ENCODE data around the gene SASH1.

SASH1 gene

GRCh38 chr6:148414836-148415235 lies 72.2 kb downstream of the SASH1 start:
- H2BK5ac ChIP-seq (ENCODE audit: low read length), result no peak overlapping the region
- H2BK15ac ChIP-seq (ENCODE audit: low read length), result no peak overlapping the region
- no peaks in the 10 kb centered on the region for H3K27me3 ChIP-seq (ENCODE audit: control insufficient read depth in 3 of 3, insufficient read depth in 3 of 3, low read depth in 1 of 3, low read length in 3 of 3)
- H3K27ac ChIP-seq (replicated peaks; ENCODE audit: low read length), result no peak overlapping the region
- H2AK5ac ChIP-seq (ENCODE audit: low read depth, low read length), result no peak overlapping the region
- DNase-seq (ENCODE audit: low spot score), result no peak
- no peak overlapping the region for H3K9ac ChIP-seq (ENCODE audit: low read depth, low read length, poor library complexity)
- no peaks in the 10 kb centered on the region for H3K36me3 ChIP-seq (replicated peaks in 1 of 2; ENCODE audit: control insufficient read depth in 2 of 2, insufficient read depth in 2 of 2, low read length in 2 of 2)
- no peak overlapping the region for H3K4me3 ChIP-seq (ENCODE audit: low read length in 2 of 2)
- H4K91ac ChIP-seq (ENCODE audit: low read depth, low read length, poor library complexity), result no peak overlapping the region
- no peak overlapping the region for H4K8ac ChIP-seq (ENCODE audit: low read depth, low read length)
- H3K79me1 ChIP-seq (ENCODE audit: low read depth, low read length), result no peaks in the 10 kb centered on the region
- H3K9me3 ChIP-seq (replicated peaks in 1 of 2; ENCODE audit: control insufficient read depth in 2 of 2, insufficient read depth in 1 of 2, low read depth in 1 of 2, low read length in 2 of 2), result no peaks in the 10 kb centered on the region
- no peak overlapping the region for H2AFZ ChIP-seq (ENCODE audit: low read length)
- no peak overlapping the region for H3K4me2 ChIP-seq (ENCODE audit: insufficient read depth, low read length, poor library complexity, severe bottlenecking)
- H3K4ac ChIP-seq (ENCODE audit: low read length), result no peak overlapping the region
- H3K23ac ChIP-seq (ENCODE audit: low read depth, low read length, poor library complexity), result no peak overlapping the region
- no peak overlapping the region for H2BK12ac ChIP-seq (ENCODE audit: low read length)
- H2BK120ac ChIP-seq (ENCODE audit: low read depth, low read length), result no peak overlapping the region
- WGBS, 2 donors (ENCODE audit: extremely low coverage in 2 of 2, insufficient read length in 2 of 2, insufficient replicate concordance in 1 of 2), result no CpG with 5 or more reads among the region's 3 CpGs
- no peak overlapping the region for H3K18ac ChIP-seq (ENCODE audit: low read length)
- peaks cover 0 to 3% of the 10 kb centered on the region in 2 donors for H3K4me1 ChIP-seq (ENCODE audit: control insufficient read depth in 2 of 2, insufficient read depth in 1 of 2, low read depth in 1 of 2, low read length in 2 of 2)
- H3K14ac ChIP-seq (ENCODE audit: low read length), result no peak overlapping the region

- Histone ChIP-seq H2AK5ac (ENCODE audit: low read depth, low read length) (no peak overlapping the region), H3K27ac (replicated peaks; ENCODE audit: low read length) (no peak overlapping the region)
Observed at GRCh38 chr6:148415511-148416260, 73.0 kb downstream of the SASH1 start.

GRCh38 chr6:148416330-148416965 lies 73.8 kb downstream of the SASH1 start:
- no CpG with 5 or more reads among the region's 7 CpGs for WGBS, 2 donors (ENCODE audit: extremely low coverage in 2 of 2, insufficient read length in 2 of 2, insufficient replicate concordance in 1 of 2)
- H2BK5ac ChIP-seq (ENCODE audit: low read length), result no peak overlapping the region

More at GRCh38 chr6:148415511-148416260, 73.0 kb downstream of the SASH1 start:
- Histone ChIP-seq H2BK15ac (ENCODE audit: low read length) (no peak overlapping the region), H3K4me3 (ENCODE audit: low read length in 2 of 2) (no peak overlapping the region), H2BK12ac (ENCODE audit: low read length) (no peak overlapping the region), H2BK120ac (ENCODE audit: low read depth, low read length) (no peak overlapping the region), H3K9me3 (replicated peaks in 1 of 2; ENCODE audit: control insufficient read depth in 2 of 2, insufficient read depth in 1 of 2, low read depth in 1 of 2, low read length in 2 of 2) (no peaks in the 10 kb centered on the region), H3K23ac (ENCODE audit: low read depth, low read length, poor library complexity) (no peak overlapping the region), H4K91ac (ENCODE audit: low read depth, low read length, poor library complexity) (no peak overlapping the region), H3K79me1 (ENCODE audit: low read depth, low read length) (no peaks in the 10 kb centered on the region), H3K14ac (ENCODE audit: low read length) (no peak overlapping the region), H4K8ac (ENCODE audit: low read depth, low read length) (no peak overlapping the region), H2AFZ (ENCODE audit: low read length) (no peak overlapping the region), H3K9ac (ENCODE audit: low read depth, low read length, poor library complexity) (no peak overlapping the region), H2BK5ac (ENCODE audit: low read length) (no peak overlapping the region), H3K36me3 (replicated peaks in 1 of 2; ENCODE audit: control insufficient read depth in 2 of 2, insufficient read depth in 2 of 2, low read length in 2 of 2) (no peaks in the 10 kb centered on the region), H3K4me1 (ENCODE audit: control insufficient read depth in 2 of 2, insufficient read depth in 1 of 2, low read depth in 1 of 2, low read length in 2 of 2) (peaks cover 0 to 3% of the 10 kb centered on the region in 2 donors), H3K27me3 (ENCODE audit: control insufficient read depth in 3 of 3, insufficient read depth in 3 of 3, low read depth in 1 of 3, low read length in 3 of 3) (no peaks in the 10 kb centered on the region), H3K4me2 (ENCODE audit: insufficient read depth, low read length, poor library complexity, severe bottlenecking) (no peak overlapping the region), H3K4ac (ENCODE audit: low read length) (no peak overlapping the region), H3K18ac (ENCODE audit: low read length) (no peak overlapping the region)
- WGBS, 2 donors (ENCODE audit: extremely low coverage in 2 of 2, insufficient read length in 2 of 2, insufficient replicate concordance in 1 of 2), result no CpG with 5 or more reads among the region's 4 CpGs
- no peak for DNase-seq (ENCODE audit: low spot score)

GRCh38 chr6:148417045-148417444 lies 74.4 kb downstream of the SASH1 start:
- Histone ChIP-seq H3K9ac (ENCODE audit: low read depth, low read length, poor library complexity) (no peak overlapping the region), H3K23ac (ENCODE audit: low read depth, low read length, poor library complexity) (no peak overlapping the region), H3K9me3 (replicated peaks in 1 of 2; ENCODE audit: control insufficient read depth in 2 of 2, insufficient read depth in 1 of 2, low read depth in 1 of 2, low read length in 2 of 2) (no peaks in the 10 kb centered on the region), H2AK5ac (ENCODE audit: low read depth, low read length) (no peak overlapping the region), H3K4me1 (ENCODE audit: control insufficient read depth in 2 of 2, insufficient read depth in 1 of 2, low read depth in 1 of 2, low read length in 2 of 2) (peaks cover 0 to 4% of the 10 kb centered on the region in 2 donors), H2BK15ac (ENCODE audit: low read length) (no peak overlapping the region), H2AFZ (ENCODE audit: low read length) (no peak overlapping the region), H2BK120ac (ENCODE audit: low read depth, low read length) (no peak overlapping the region), H3K79me1 (ENCODE audit: low read depth, low read length) (no peaks in the 10 kb centered on the region), H4K91ac (ENCODE audit: low read depth, low read length, poor library complexity) (no peak overlapping the region), H3K27ac (replicated peaks; ENCODE audit: low read length) (no peak overlapping the region), H3K18ac (ENCODE audit: low read length) (no peak overlapping the region), H3K4me2 (ENCODE audit: insufficient read depth, low read length, poor library complexity, severe bottlenecking) (no peak overlapping the region), H2BK5ac (ENCODE audit: low read length) (no peak overlapping the region), H4K8ac (ENCODE audit: low read depth, low read length) (no peak overlapping the region), H3K27me3 (ENCODE audit: control insufficient read depth in 3 of 3, insufficient read depth in 3 of 3, low read depth in 1 of 3, low read length in 3 of 3) (no peaks in the 10 kb centered on the region), H2BK12ac (ENCODE audit: low read length) (no peak overlapping the region), H3K14ac (ENCODE audit: low read length) (no peak overlapping the region), H3K36me3 (replicated peaks in 1 of 2; ENCODE audit: control insufficient read depth in 2 of 2, insufficient read depth in 2 of 2, low read length in 2 of 2) (no peaks in the 10 kb centered on the region), H3K4me3 (ENCODE audit: low read length in 2 of 2) (no peak overlapping the region), H3K4ac (ENCODE audit: low read length) (no peak overlapping the region)
- no peak for DNase-seq (ENCODE audit: low spot score)
- WGBS, 2 donors (ENCODE audit: extremely low coverage in 2 of 2, insufficient read length in 2 of 2, insufficient replicate concordance in 1 of 2), result no CpG with 5 or more reads among the region's 8 CpGs

More at GRCh38 chr6:148416330-148416965, 73.8 kb downstream of the SASH1 start:
- Histone ChIP-seq H3K27me3 (ENCODE audit: control insufficient read depth in 3 of 3, insufficient read depth in 3 of 3, low read depth in 1 of 3, low read length in 3 of 3) (no peaks in the 10 kb centered on the region), H3K4me3 (ENCODE audit: low read length in 2 of 2) (no peak overlapping the region), H3K18ac (ENCODE audit: low read length) (no peak overlapping the region), H3K27ac (replicated peaks; ENCODE audit: low read length) (no peak overlapping the region), H3K14ac (ENCODE audit: low read length) (no peak overlapping the region), H3K79me1 (ENCODE audit: low read depth, low read length) (no peaks in the 10 kb centered on the region), H3K4ac (ENCODE audit: low read length) (no peak overlapping the region), H2AK5ac (ENCODE audit: low read depth, low read length) (no peak overlapping the region), H2BK120ac (ENCODE audit: low read depth, low read length) (no peak overlapping the region), H4K8ac (ENCODE audit: low read depth, low read length) (no peak overlapping the region), H3K36me3 (replicated peaks in 1 of 2; ENCODE audit: control insufficient read depth in 2 of 2, insufficient read depth in 2 of 2, low read length in 2 of 2) (no peaks in the 10 kb centered on the region), H3K9ac (ENCODE audit: low read depth, low read length, poor library complexity) (no peak overlapping the region), H4K91ac (ENCODE audit: low read depth, low read length, poor library complexity) (no peak overlapping the region), H2BK15ac (ENCODE audit: low read length) (no peak overlapping the region), H2BK12ac (ENCODE audit: low read length) (no peak overlapping the region), H3K9me3 (replicated peaks in 1 of 2; ENCODE audit: control insufficient read depth in 2 of 2, insufficient read depth in 1 of 2, low read depth in 1 of 2, low read length in 2 of 2) (no peaks in the 10 kb centered on the region), H3K4me2 (ENCODE audit: insufficient read depth, low read length, poor library complexity, severe bottlenecking) (no peak overlapping the region), H2AFZ (ENCODE audit: low read length) (no peak overlapping the region), H3K4me1 (ENCODE audit: control insufficient read depth in 2 of 2, insufficient read depth in 1 of 2, low read depth in 1 of 2, low read length in 2 of 2) (peaks cover 0 to 3% of the 10 kb centered on the region in 2 donors), H3K23ac (ENCODE audit: low read depth, low read length, poor library complexity) (no peak overlapping the region)
- no peak for DNase-seq (ENCODE audit: low spot score)
